ENCODE data around the gene TNIK.

- TF ChIP-seq CTCF (conservative IDR thresholded peaks at IDR 0.05; ENCODE audit: low read depth, low read length) (no peak), EZH2phosphoT487 (IDR thresholded peaks at IDR 0.05; ENCODE audit: borderline replicate concordance, low read length) (no peak), EZH2 (IDR thresholded peaks at IDR 0.05; ENCODE audit: low read length, unreplicated experiment) (no peak)
These were observed 189.7 kb downstream of the TNIK start for GRCh38 chr3:171270541-171270940.
